AG09309 (cell line): ENCODE results near the gene MRC1.
"Not testable (repeated sequence)": the region's sequence is repeated elsewhere in the genome, so short reads cannot be mapped to it uniquely, and the experiment has no call there.

Source experiments
- DNase-seq: peaks from one replicate; pipeline ENCODE4 v3.0.0-alpha.2; 2010; ENCODE audit warnings: low read depth
- H3K4me3 ChIP-seq: 2 replicates; pipeline ENCODE4 v1.5.1; 2011; ENCODE audit warnings: mild to moderate bottlenecking, low read depth, low read length, moderate library complexity; ENCODE audit not compliant: control insufficient read depth
- CTCF ChIP-seq: IDR thresholded peaks from 2 replicates; pipeline ENCODE4 v1.5.1; 2011; ENCODE audit warnings: mild to moderate bottlenecking, low read depth, low read length, inconsistent platforms; ENCODE audit not compliant: insufficient read depth, control insufficient read depth; ENCODE audit errors: missing control alignments

MRC1 gene

GRCh38 chr10:17921378-17921777 lies 112.2 kb downstream of the MRC1 start:
- no peak for DNase-seq
- TF ChIP-seq CTCF: no peak
- H3K4me3 ChIP-seq: no peak overlapping the region

GRCh38 chr10:17923728-17924127 lies 114.6 kb downstream of the MRC1 start:
- peak; percentile 78 for DNase-seq
- TF ChIP-seq CTCF: no peak
- no peak overlapping the region for H3K4me3 ChIP-seq

DNA sequence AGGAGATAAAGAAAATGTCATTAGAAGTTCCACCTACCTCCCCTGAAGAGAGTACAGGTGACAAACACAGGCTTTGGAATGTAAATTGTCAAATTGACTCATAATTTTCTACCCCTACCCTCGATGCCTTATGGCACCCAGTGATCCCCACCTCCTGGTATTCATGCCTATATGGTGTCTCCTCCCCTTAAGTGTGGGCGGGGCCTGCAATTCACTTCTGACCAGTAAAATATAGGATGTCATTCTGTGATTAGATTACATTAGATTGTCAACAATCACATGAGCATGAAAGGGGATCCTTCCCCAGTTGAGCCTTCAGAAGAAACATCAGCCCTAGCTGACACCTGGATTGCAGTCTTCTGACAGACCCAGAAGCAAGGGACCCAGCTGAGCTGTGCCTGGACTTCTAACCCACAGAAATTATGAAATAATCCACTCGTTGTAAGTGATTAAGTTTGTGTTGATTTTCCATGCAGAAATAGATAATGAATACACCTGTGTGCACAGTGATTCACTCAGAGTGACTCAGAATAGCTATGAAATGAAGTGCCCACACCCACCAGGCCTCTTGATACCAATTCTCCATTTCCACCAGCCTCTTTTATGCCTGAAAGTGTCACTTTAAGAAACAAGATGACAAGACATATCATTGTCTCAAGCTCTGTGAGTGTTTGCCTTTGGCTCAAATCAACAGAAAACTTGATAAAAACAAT lies 134.0 kb downstream of the MRC1 start:
- no peak for DNase-seq
- no peak overlapping the region for H3K4me3 ChIP-seq
- no peak for TF ChIP-seq CTCF

DNA sequence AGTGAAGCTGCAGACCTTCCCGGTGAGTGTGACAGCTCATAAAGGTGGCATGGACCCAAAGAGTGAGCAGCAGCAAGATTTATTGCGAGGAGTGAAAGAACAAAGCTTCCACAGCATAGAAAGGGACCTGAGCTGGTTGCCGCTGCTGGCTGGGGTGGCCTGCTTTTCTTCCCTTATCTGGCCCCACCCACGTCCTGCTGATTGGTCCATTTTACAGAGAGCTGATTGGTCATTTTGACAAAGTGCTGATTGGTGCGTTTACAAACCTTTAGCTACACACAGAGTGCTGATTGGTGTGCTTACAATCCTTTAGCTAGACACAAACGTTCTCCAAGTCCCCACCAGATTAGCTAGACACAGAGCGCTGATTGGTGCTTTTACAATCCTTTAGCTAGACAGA lies 141.1 kb downstream of the MRC1 start:
- not testable (repeated sequence) for DNase-seq, H3K4me3 ChIP-seq

GRCh38 chr10:17950726-17951125 lies 141.6 kb downstream of the MRC1 start:
- no peak for DNase-seq
- no peak overlapping the region for H3K4me3 ChIP-seq
- TF ChIP-seq CTCF: no peak

GRCh38 chr10:17951868-17952371 lies 142.8 kb downstream of the MRC1 start, which contains the start of gene SLC39A12:
TSS of gene SLC39A12 (plus strand) at chr10:17951918. CDS start at chr10:17953277, 1,359 bp downstream.
- DNase-seq: peak; percentile 33
- TF ChIP-seq CTCF: no peak
- H3K4me3 ChIP-seq: no peak within 1 kb of the TSS

GRCh38 chr10:17954372-17954771 lies 145.2 kb downstream of the MRC1 start:
- not testable (repeated sequence) for DNase-seq, H3K4me3 ChIP-seq

- TF ChIP-seq CTCF: no peak
- no peak for DNase-seq
- no peak overlapping the region for H3K4me3 ChIP-seq
Measured at GRCh38 chr10:17954861-17955260, 145.7 kb downstream of the MRC1 start.
